OCI-M1 (cell line): ENCODE measurements around the gene PODXL2.
A peak's percentile ranks its signal among the peaks of the same experiment; 100 is the strongest.
"Not testable (repeated sequence)": the region's sequence is repeated elsewhere in the genome, so short reads cannot be mapped to it uniquely, and the experiment has no call there.

Experiments used
- DNase-seq: peaks from one replicate; lab custom pipeline; 2025; lab: John Stamatoyannopoulos, UW

Gene PODXL2

GRCh38 chr3:127676456-127676855, 47.5 kb downstream of the PODXL2 start:
- no peak for DNase-seq

GRCh38 chr3:127676921-127677351, 48.0 kb downstream of the PODXL2 start:
- DNase-seq, result no peak

GRCh38 chr3:127677541-127678314, 48.7 kb downstream of the PODXL2 start:
- no peak for DNase-seq

GRCh38 chr3:127678315-127678599, 49.3 kb downstream of the PODXL2 start:
- no peak for DNase-seq

- DNase-seq, result no peak
These were observed 49.9 kb downstream of the PODXL2 start for GRCh38 chr3:127678611-127679533.

DNA sequence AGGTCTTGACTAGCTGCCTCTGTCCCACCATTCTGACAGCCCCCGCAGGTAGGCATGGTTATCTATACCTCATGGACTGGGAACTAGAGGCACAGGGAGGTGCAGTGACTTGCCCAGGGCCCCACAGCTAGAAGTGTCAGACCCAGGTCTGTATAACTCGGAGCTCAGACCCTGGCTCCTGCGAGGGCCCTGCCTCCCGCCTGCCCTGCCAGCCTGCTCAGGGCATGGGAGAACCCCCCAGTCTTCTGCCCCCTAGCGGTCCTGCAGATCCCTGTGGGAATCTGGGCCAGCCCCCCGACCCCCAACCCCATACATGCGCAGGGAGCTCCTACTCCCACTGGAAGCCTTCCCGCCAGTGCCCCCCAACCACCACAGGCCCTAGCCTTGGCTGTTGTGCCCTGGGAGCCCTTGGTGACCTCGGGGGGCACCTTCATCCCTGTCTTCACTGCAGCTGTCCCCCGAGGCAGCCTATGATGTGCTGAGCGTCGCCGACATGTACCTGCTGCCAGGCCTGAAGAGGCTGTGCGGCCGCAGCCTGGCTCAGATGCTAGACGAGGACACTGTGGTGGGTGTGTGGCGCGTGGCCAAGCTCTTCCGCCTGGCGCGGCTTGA, 50.7 kb downstream of the PODXL2 start:
- no peak for DNase-seq

GRCh38 chr3:127680146-127680661, 51.2 kb downstream of the PODXL2 start:
- DNase-seq, result no peak

- DNase-seq, result no peak
These were observed 51.8 kb downstream of the PODXL2 start for GRCh38 chr3:127680798-127681221.

DNA sequence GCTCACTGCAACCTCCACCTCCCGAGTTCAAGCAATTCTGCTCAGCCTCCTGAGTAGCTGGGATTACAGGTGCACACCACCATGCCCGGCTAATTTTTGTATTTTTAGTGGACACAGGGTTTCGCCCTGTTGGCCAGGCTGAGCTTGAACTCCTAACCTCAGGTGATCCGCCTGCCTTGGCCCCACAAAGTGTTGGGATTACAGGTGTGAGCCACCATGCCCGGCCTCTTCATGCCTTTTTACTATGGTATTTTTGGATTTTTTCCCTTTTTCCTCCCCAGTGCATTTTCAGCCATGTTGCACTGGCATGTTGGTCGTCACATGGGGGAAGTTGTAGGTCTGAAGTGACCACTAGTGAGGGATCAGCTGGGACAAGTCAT, 53.2 kb downstream of the PODXL2 start:
- not testable (repeated sequence) for DNase-seq

GRCh38 chr3:127682561-127682960, 53.6 kb downstream of the PODXL2 start:
- DNase-seq, result no peak

DNA sequence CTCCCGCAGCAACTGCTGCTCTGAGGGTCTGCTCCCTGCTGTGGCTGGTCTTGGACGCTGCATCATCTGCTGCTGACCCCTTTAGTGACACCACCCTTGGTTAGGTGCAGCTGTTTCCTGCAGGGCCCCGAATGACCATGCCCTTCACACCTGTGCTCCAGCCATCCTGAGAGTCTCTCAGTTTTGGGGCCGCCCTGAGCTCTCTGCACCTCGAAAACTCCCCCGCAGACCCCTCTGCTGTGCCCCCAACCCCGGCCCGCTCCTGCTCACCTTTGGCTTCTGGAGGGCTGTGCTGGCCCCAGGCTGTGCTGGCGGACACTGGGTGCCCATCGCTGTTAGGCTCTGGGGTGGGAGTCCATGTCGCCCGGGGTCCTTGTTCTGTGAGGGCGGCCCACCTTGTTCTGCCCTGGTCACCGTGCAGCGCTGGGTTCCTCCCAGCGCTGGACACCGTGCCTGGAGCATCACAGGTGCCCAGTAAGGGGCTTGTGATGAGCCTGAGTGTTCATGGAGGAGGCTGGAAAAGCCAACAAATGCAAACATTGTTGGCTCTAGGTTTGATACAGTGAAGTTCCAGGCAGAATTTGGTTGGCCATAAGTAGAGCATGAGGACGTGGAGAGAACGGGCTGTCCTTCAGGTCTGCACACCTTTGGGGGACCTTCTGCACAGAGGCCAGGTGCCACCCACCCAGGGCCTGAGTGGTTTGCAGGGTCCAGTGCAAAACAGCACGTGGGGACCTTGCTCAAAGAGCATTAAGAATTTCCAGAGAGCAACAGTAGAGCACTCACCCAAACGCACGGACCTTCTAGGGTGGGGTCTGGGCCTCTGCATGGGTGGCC, 56.1 kb downstream of the PODXL2 start:
- DNase-seq, result no peak

GRCh38 chr3:127685708-127686511, 56.9 kb downstream of the PODXL2 start:
- DNase-seq, result no peak

- DNase-seq, result no peak
These were observed 57.5 kb downstream of the PODXL2 start for GRCh38 chr3:127686512-127686894.

DNA sequence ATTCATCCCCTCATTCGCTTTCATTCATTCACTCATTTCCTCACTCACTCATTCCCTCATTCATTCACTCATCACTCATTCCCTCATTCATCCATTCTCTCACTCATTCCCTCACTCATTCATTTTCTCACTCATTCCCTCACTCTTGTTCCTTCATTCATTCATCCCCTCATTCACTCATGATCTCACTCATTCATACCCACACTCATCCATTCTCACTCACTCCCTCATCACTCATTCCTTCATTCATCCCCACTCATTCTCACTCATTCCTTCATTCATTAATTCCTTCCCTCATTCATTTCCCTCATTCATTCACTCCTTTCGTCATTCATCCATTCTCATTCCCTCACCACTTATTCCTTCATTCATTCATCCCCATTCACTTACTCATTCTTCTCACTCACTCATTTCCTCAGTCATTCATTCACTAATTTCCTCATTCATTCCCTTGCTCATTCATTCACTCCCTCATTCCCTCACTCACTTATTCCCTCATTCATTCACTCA, 58.3 kb downstream of the PODXL2 start:
- DNase-seq, result no peak

DNA sequence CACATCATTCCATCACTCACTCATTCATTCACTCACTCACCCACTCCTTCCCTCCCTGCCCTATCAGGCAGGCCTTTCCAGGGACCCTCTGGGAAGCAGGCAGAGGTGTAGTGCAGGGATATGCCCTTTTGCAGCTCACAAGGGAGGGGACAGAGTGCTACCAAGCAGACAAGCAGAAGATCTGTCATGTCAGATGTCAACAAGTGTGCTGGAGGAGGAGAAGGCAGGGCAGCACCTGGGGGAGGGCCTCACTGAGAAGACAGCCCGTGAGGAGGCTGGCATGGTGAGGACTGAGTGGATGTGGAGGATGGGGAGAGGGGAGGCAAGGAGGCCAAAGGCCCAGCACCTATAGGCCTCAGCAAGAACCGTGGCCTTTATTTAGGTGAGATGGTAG, 59.0 kb downstream of the PODXL2 start:
- DNase-seq, result no peak

DNA sequence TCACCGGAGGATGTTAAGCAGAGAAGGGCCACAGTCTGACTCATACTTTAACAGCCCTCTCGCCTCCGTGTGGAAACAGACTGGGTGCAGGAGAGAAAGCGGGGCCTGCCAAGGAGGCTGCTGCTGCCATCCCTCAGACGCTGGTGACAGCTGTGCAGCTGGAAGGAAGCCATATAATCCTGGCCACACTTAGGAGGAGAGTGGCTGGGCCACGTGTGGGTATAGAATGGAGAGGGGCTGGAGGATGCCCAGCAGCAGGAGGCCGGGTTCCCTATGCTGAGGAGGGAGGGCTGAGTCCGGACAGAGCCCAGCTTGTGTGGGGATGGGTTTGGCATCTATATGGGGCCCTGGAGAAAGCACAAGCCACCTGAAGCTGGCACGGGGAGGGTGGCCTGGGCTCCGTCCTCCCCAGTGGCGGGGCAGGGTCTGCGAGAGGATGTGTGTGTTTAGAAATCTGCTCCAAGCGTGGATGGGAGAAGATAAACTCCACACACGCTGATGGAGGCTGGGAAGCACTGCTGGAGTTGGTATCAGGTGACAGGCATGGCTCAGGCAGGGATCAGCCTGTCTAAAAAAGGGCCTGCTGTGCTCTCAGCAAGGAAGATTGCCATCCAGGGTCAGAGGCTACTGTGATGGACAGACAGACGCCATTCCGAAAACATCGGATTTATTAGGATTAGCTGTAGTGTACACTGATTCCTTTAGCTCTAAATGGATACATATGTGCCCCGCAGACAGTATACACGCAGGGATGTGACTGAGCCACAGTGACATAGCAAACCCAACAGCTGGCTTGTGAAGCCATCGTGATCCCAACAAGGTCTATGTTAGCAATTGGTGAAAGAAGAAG, 59.7 kb downstream of the PODXL2 start:
- DNase-seq, result no peak

- no peak for DNase-seq
These were observed 60.4 kb downstream of the PODXL2 start for GRCh38 chr3:127689266-127689860.

GRCh38 chr3:127690106-127690505, 61.1 kb downstream of the PODXL2 start:
- DNase-seq, result no peak

- peak; percentile 36 for DNase-seq
These were observed 62.0 kb downstream of the PODXL2 start for GRCh38 chr3:127690823-127691452.
